Measurements from ENCODE around the gene PYGM. TPM values are rescaled to one million over a fixed set of nuclear protein-coding genes. Genes with fewer than 3 reads are reported as not detected.

The PYGM gene
- total RNA-seq, 1 experiment from 2014 or later, result 1.7 TPM

DNA sequence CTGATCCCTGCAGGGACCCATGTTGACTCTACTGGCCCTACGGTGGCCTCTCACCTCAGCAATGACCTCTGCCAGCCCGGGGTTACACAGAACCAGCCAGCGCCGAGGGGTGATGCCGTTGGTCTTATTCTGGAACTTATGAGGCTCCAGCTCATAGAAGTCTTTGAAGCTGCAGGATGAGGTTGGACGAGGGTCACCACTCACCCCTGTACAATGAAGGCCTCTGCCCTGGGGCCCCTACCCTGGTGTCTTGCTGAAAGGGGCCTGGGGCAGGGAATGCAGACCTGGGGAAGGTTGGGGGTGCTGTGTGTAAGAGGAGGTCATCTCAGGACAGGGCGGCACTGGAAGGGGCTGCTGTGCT lies 6.8 kb downstream of the PYGM start:
- H3K27me3 ChIP-seq (ENCODE audit: insufficient read depth, low read length), result no peaks in the 10 kb centered on the region
- RAD21 ChIA-PET (ENCODE audit: low non-redundant PET in 1 of 2, low total read pairs in 2 of 2, uncharacterized antibody in 2 of 2, unreplicated experiment in 2 of 2), result no interaction called here
- H3K4me3 ChIP-seq (replicated peaks in 1 of 2; ENCODE audit: low read depth in 1 of 2, low read length in 2 of 2), result no peak overlapping the region
- BruUV-seq (replicated peaks), result no TSS peak
- no peak overlapping the region for H3K27ac ChIP-seq (ENCODE audit: low read depth, low read length)
- TF ChIP-seq ELF1 (IDR thresholded peaks at IDR 0.05; ENCODE audit: borderline replicate concordance, low read depth) (no peak), ZFX (IDR thresholded peaks at IDR 0.05) (no peak)
- no peaks in the 10 kb centered on the region for H3K9me2 ChIP-seq (ENCODE audit: insufficient read depth)
- POLR2A ChIA-PET, result no interaction called here
- H3K36me3 ChIP-seq (ENCODE audit: control insufficient read depth in 1 of 2, insufficient read depth in 2 of 2, low read length in 2 of 2), result no peaks in the 10 kb centered on the region
- no peak for DNase-seq (ENCODE audit: low read depth, low spot score)
- intact Hi-C loops (cut with micrococcal nuclease), result no loop called here
- CTCF ChIA-PET, result no interaction called here
- no peak overlapping the region for H2AFZ ChIP-seq (ENCODE audit: low read depth, low read length, poor library complexity, severe bottlenecking)
- H3K9me3 ChIP-seq (ENCODE audit: control insufficient read depth in 1 of 2, insufficient read depth in 1 of 2, low read depth in 1 of 2, low read length in 2 of 2), result no peaks in the 10 kb centered on the region
- H3K9ac ChIP-seq (ENCODE audit: low read length), result no peak overlapping the region
- H3K4me1 ChIP-seq (ENCODE audit: control insufficient read depth in 1 of 2, insufficient read depth in 2 of 2, low read length in 2 of 2), result peaks cover 0 to 6% of the 10 kb centered on the region in 2 experiments; a peak in 1 of 4 replicates
- no peak overlapping the region for H3K4me2 ChIP-seq (ENCODE audit: low read length)
- no peak for ATAC-seq
- H3K79me2 ChIP-seq (ENCODE audit: insufficient read depth, low read length), result no peaks in the 10 kb centered on the region
- H4K20me1 ChIP-seq (ENCODE audit: insufficient read depth), result no peaks in the 10 kb centered on the region

DNA sequence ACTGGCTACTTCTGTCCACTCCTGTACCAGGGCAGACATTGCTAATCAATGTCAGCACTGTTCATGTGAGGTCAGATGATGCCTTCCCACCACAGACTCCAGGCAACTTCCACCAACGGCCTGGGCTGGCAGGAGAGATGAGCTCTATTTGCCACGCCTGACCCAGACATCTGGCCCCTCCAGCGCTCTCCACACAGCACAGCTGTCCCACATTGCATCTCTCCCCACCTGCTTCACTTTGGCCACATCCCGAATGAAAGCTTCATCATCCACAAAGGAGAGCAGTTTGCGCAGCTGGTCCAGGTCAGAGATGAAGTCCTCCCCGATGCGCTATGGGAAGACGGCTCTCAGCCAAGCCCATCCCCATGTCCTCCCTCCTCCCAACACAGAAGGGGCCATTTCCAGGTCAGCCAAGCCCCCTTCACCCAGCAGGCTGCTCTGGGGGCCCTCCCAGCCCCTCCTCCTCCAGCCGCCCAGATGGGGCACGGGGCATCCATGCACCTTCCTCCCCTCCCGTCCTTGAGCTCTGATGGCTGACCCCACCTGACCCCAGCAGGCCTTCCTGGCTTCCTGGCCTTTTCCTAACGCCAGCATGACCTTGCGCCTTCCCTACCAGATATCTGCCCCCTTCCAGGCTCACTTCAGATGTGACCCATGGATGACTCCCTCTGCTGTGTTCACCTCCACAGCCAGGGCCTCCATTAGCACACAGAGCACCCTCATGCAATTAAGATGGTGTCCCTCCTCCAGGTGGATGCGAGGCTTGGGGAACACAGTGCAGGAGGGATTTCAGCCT lies 7.4 kb downstream of the PYGM start:
- RAD21 ChIA-PET (ENCODE audit: low non-redundant PET in 1 of 2, low total read pairs in 2 of 2, uncharacterized antibody in 2 of 2, unreplicated experiment in 2 of 2), result no interaction called here
- POLR2A ChIA-PET, result no interaction called here
- no peak overlapping the region for H2AFZ ChIP-seq (ENCODE audit: low read depth, low read length, poor library complexity, severe bottlenecking)
- H3K4me2 ChIP-seq (ENCODE audit: low read length), result no peak overlapping the region
- intact Hi-C loops (cut with micrococcal nuclease), result no loop called here
- peaks cover 0 to 6% of the 10 kb centered on the region in 2 experiments; a peak in 1 of 4 replicates for H3K4me1 ChIP-seq (ENCODE audit: control insufficient read depth in 1 of 2, insufficient read depth in 2 of 2, low read length in 2 of 2)
- DNase-seq (ENCODE audit: low read depth, low spot score) (no peak), ATAC-seq (no peak)
- TF ChIP-seq, protein P1, sequence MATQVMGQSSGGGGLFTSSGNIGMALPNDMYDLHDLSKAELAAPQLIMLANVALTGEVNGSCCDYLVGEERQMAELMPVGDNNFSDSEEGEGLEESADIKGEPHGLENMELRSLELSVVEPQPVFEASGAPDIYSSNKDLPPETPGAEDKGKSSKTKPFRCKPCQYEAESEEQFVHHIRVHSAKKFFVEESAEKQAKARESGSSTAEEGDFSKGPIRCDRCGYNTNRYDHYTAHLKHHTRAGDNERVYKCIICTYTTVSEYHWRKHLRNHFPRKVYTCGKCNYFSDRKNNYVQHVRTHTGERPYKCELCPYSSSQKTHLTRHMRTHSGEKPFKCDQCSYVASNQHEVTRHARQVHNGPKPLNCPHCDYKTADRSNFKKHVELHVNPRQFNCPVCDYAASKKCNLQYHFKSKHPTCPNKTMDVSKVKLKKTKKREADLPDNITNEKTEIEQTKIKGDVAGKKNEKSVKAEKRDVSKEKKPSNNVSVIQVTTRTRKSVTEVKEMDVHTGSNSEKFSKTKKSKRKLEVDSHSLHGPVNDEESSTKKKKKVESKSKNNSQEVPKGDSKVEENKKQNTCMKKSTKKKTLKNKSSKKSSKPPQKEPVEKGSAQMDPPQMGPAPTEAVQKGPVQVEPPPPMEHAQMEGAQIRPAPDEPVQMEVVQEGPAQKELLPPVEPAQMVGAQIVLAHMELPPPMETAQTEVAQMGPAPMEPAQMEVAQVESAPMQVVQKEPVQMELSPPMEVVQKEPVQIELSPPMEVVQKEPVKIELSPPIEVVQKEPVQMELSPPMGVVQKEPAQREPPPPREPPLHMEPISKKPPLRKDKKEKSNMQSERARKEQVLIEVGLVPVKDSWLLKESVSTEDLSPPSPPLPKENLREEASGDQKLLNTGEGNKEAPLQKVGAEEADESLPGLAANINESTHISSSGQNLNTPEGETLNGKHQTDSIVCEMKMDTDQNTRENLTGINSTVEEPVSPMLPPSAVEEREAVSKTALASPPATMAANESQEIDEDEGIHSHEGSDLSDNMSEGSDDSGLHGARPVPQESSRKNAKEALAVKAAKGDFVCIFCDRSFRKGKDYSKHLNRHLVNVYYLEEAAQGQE (IDR thresholded peaks at IDR 0.05; ENCODE audit: low read depth), result no peak
- TF ChIP-seq FOSL1 (IDR thresholded peaks at IDR 0.05; ENCODE audit: low read depth) (no peak), ZNF274 (IDR thresholded peaks at IDR 0.05; ENCODE audit: low read depth, low read length) (no peak), RAD21 (IDR thresholded peaks at IDR 0.05; ENCODE audit: low read depth) (no peak)
- TF ChIP-seq, protein P2, sequence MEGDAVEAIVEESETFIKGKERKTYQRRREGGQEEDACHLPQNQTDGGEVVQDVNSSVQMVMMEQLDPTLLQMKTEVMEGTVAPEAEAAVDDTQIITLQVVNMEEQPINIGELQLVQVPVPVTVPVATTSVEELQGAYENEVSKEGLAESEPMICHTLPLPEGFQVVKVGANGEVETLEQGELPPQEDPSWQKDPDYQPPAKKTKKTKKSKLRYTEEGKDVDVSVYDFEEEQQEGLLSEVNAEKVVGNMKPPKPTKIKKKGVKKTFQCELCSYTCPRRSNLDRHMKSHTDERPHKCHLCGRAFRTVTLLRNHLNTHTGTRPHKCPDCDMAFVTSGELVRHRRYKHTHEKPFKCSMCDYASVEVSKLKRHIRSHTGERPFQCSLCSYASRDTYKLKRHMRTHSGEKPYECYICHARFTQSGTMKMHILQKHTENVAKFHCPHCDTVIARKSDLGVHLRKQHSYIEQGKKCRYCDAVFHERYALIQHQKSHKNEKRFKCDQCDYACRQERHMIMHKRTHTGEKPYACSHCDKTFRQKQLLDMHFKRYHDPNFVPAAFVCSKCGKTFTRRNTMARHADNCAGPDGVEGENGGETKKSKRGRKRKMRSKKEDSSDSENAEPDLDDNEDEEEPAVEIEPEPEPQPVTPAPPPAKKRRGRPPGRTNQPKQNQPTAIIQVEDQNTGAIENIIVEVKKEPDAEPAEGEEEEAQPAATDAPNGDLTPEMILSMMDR (IDR thresholded peaks at IDR 0.05 in 2 of 3, conservative IDR thresholded peaks at IDR 0.05 in 1 of 3; ENCODE audit: borderline replicate concordance in 1 of 3, insufficient read depth in 1 of 3, low read depth in 2 of 3, low read length in 2 of 3), result no peak
- H4K20me1 ChIP-seq (ENCODE audit: insufficient read depth), result no peaks in the 10 kb centered on the region
- H3K79me2 ChIP-seq (ENCODE audit: insufficient read depth, low read length), result no peaks in the 10 kb centered on the region
- H3K9me2 ChIP-seq (ENCODE audit: insufficient read depth), result no peaks in the 10 kb centered on the region
- CTCF ChIA-PET, result interaction anchor here (1.0 kb wide), 1 partner anchor 9 kb away, joined by 3 read pairs; no protein-coding TSS in a partner anchor
- H3K36me3 ChIP-seq (ENCODE audit: control insufficient read depth in 1 of 2, insufficient read depth in 2 of 2, low read length in 2 of 2), result no peaks in the 10 kb centered on the region
- no peaks in the 10 kb centered on the region for H3K9me3 ChIP-seq (ENCODE audit: control insufficient read depth in 1 of 2, insufficient read depth in 1 of 2, low read depth in 1 of 2, low read length in 2 of 2)
- no peaks in the 10 kb centered on the region for H3K27me3 ChIP-seq (ENCODE audit: insufficient read depth, low read length)
- H3K9ac ChIP-seq (ENCODE audit: low read length), result no peak overlapping the region
- no peak overlapping the region for H3K27ac ChIP-seq (ENCODE audit: low read depth, low read length)
- no TSS peak for BruUV-seq (replicated peaks)
- H3K4me3 ChIP-seq (replicated peaks in 1 of 2; ENCODE audit: low read depth in 1 of 2, low read length in 2 of 2), result no peak overlapping the region

Data from HCT116 (cell line).